HG03175 (cell line): ENCODE results near the gene UBASH3A.
A peak's percentile ranks its signal among the peaks of the same experiment; 100 is the strongest.

Source experiments
- ATAC-seq: cut with Tn5 transposase; IDR thresholded peaks from one replicate; pipeline ENCODE4 v1.9.1; 2021; ENCODE audit warnings: mild to moderate bottlenecking, moderate library complexity; ENCODE audit not compliant: unreplicated experiment

UBASH3A gene

DNA sequence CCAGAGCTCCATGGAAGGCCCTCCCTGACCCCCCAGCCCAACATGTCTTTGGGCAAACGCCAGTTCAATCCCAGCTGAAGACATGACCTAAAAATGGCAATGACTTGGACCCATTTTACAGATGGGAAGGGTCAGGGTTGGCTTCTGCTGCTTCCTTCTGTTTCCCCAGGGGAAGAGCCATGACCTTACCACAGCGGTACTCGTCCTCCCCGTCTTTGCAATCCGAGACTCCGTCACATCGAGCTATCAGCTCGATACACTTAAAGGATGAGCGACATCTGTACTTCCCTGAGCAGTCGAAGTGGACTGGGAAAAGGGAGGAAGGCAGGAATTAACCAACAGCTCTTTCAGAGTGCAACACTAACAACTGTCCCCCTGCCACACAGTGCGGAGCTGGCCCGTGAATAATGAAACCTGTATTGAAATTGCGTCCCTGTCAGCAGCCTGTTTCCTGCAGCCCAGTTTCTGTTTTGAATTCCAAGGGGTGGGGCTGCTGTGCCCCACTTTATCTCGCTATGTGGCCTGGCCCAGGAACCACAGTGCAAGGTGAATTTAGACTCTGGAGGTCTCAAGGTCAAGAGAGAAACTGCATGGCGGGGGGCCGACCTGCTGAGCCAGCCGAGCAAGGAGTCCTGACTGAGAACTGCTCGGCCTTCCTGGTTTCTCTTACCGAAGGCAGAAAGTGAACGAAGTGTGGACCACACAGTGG is 14.8 kb upstream of the UBASH3A start:
- ATAC-seq, result no peak

DNA sequence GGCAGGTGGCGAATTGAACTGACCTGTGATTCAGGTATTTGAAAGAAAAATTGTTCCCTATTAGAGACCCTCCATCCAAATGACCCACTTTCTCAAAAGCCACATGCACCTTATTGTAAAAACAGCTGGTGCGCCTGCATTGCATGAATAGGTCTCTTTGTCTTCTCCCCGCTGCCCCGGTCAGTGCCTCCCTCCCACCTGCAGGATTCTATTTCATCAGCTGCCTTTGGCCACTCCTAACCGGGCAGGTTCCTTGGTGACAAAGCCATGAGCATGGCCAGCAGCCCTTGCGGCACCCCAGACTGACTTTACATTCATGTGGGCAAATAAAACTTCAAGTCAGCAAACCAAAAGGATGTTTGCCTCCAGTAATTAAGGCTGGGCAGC is 14.3 kb upstream of the UBASH3A start:
- ATAC-seq, result no peak

DNA sequence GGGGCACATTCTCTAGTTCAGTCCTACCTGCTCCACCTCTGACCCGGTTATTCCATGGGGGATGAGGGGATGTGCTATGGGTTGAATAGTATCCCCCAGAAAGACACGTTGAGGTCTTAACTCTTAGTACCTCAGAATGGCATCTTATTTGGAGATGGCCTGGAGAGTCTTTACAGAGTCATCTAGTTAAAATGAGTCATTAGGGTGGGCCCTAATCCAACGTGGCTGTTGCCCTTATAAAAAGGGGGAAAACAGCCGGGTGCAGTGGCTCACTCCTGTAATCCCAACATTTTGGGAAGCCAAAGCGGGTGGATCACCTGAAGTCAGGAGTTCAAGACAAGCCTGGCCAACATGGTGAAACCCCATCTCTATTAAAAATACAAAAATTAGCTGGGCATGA is 13.5 kb upstream of the UBASH3A start:
- no peak for ATAC-seq

- ATAC-seq, result no peak
Measured at GRCh38 chr21:42390696-42391095, 13.0 kb upstream of the UBASH3A start.

GRCh38 chr21:42391297-42391696 is 12.4 kb upstream of the UBASH3A start:
- ATAC-seq, result no peak

GRCh38 chr21:42392731-42393442 is 10.8 kb upstream of the UBASH3A start:
- peak; percentile 67 for ATAC-seq

GRCh38 chr21:42393443-42393950 is 10.2 kb upstream of the UBASH3A start:
- ATAC-seq, result no peak

DNA sequence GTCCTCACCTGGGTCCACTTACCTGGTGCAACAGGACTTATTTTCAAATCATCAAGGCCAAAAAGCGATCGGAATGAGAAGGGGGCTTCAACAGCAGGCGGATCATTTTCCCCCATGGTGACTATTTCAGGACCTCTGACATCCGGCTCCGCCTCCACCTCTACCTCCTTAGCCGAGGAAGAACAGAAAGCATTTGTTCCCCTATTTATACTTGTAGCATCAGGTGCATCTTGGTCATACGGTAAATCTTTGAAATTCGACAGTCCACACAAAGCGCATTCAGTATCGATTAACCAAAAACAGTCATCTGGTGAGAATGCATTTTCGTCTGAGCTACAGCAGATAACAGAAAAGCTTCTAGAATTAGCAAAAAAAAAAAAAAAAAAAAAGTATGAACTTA is 8.4 kb upstream of the UBASH3A start:
- ATAC-seq, result no peak

GRCh38 chr21:42395905-42396651 is 7.6 kb upstream of the UBASH3A start, which contains the start of gene TMPRSS3:
TSS of gene TMPRSS3 (minus strand) at chr21:42396052. CDS start at chr21:42395417, 635 bp downstream.
- ATAC-seq, result no peak

DNA sequence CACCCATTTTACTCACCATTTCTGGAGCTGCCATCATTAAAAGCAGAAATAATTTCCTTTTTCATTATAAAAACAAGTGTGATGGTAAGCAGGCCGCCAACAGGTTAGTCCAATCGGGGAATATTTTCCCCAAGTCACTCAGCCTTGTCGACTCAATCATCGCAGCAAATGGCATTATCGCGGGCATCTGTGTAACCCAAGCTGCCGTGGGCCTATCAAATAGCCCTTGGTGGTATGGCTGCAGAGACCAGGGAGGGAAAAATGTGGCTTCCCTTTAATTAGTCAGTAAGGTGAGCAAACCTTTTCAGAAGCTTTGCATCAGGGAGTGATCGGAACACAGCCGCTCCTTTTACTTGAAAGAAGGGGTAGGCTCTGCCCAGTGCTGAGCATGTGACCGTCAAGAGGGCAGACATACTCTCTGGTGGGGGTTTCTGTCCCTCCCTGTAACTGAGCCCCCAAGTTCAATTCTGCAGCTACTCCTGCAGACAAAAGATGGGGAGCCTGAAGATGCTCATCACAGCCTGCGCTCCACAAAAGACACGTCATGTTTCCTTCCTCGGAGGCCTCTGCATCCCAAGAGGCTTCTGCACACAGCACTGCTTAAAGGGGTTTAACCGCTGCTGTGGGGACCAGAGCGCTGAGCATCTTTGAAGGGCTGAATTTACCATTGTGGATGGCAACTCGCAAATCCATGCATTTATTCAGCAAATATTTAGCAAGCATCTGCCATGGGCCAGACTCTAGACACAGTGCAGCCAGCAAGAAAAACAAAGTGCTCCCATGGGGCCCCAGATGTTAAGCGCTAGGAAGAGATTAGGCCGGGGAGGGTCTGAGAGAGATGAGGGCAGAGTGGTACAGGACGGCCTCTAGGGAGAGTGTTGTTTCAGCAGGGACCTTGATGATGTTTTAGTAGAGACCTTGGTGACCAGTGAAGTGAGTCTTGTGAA is 6.6 kb upstream of the UBASH3A start:
- ATAC-seq, result no peak

DNA sequence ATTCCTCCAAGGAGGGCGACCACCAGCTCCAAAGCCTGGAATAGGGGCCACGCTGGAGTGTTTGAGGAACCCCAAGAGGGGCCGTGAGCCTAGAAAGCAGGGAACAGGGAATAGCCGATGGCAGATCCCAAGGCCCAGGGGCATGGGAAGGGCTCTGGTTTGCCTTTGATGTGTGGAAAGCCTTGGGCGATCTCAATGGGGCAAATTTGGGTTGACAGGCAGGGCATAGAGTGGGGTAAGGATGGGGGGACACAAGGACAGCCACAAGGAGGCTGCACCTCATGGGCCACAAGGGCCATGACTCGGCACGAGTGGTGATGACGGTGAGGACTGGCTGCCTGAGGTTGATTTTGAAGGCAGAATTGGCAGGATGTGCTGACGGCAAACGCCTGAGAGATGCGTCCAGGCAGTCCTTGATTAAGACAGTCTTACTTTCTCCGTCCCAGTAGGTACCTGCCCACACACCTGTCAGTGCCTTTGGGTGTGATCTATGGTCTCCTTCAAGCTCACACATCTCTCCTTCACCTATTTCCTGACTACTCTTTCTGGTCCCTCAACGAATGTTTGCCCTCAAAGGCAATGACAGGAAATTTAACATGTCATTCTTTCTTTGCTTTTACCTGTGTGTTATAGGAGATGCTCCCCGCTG is 5.8 kb upstream of the UBASH3A start:
- no peak for ATAC-seq

GRCh38 chr21:42398436-42399028 is 5.2 kb upstream of the UBASH3A start:
- no peak for ATAC-seq

GRCh38 chr21:42400525-42400924 is 3.2 kb upstream of the UBASH3A start:
- no peak for ATAC-seq

GRCh38 chr21:42401154-42401553 is 2.5 kb upstream of the UBASH3A start:
- no peak for ATAC-seq

DNA sequence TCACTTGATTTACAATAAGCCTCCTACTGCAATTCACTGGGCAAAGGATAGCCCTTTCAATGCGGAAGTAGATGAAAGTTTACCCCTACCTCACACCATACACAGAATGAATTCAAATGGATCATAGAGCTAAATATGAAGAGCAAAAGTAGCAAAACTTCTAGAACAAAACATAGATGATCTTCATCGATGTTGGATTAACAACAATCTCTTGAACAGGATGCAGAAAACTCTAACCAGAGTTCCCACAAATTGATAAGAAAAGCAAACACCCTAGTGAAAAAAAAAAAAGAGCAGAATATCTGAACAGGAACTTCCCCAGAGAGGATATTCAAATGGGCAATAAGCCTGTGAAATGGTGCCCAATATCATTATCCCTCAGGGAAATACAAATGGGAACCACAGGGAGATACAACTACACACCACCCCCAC is 1.9 kb upstream of the UBASH3A start:
- ATAC-seq, result no peak

- ATAC-seq, result no peak
Measured at GRCh38 chr21:42404539-42404938, 837 bp downstream of the UBASH3A start.

DNA sequence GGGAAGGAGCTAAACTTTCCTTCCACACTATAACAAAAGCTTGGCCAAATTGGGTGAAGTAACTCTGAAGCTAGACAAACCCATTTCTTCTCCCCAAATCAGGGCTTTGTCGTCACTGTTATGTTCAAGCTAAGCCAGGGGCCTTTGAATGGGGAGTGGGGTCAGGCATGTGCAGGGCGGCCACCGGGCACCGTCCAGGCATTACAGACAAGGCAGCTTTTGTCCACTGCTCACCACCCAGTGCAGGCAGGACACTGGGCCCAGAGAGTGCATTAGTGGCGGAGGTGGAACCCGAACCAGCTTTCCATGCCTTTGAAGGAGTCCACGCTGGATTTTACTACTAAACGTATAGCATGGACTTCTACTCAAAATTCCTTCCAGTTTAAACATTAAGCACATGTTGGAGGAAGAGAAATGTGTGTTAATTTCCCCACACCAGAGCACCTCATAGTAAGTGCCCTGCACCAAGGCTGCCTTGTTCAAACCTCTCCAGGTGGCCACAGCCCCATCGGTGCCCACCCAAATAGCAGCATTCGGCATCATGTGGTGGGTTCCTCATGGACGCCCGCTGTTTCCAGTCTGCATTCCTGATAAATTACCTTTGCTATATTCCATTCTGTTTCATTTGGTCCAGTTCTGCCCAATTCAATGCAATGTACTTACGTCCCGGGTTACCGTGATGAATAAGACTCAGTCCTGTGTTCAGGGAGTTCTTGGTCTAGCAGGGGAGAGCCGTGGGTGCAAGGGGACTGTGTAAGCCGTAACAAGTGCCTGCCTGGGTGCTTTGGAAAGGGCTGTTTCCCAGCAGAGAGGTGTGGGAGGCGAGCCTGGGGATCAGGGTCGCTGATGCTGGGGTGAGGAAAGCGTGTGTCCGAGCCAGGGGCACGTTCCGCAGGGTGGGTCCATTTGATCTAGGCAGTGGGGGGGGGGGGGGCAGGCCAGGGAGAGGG is 1.6 kb downstream of the UBASH3A start:
- no peak for ATAC-seq

GRCh38 chr21:42406201-42406621 is 2.5 kb downstream of the UBASH3A start:
- ATAC-seq, result no peak
